Endothelial cell of umbilical vein (primary cell): Measurements from ENCODE around the gene PDE7B. TPM values are rescaled to one million over a fixed set of nuclear protein-coding genes. Genes with fewer than 3 reads are reported as not detected.

Experiments
- BruUV-seq: library from RNA; stranded (reverse); fragments of 400-500 nt; replicated peaks from 2 replicates; lab custom pipeline; 2021; lab: Mats Ljungman, UMichigan
- CTCF ChIA-PET: fragments of 300-600, 350-600 bp; sonication (Branson Sonifier 250); formaldehyde crosslinking; loops from one replicate; lab custom pipeline; 2021; ENCODE audit warnings: antibody characterized with exemption, inconsistent platforms; lab: Charles Lee
- POLR2A ChIA-PET: fragments of 300-600, 350-600 bp; sonication (Branson Sonifier 250); formaldehyde crosslinking; loops from one replicate; lab custom pipeline; 2021; ENCODE audit warnings: antibody characterized with exemption, inconsistent platforms; lab: Charles Lee
- DNase-seq: peaks from one replicate; pipeline ENCODE4 v3.0.0-alpha.2; 2011; ENCODE audit warnings: low read depth, low spot score
- FAIRE-seq: peaks from 2 replicates; lab custom pipeline; 2011; peaks lifted over from hg19 to GRCh38; lab: Jason Lieb, UNC
- H2AFZ ChIP-seq: 2 replicates; pipeline ENCODE4 v1.6.0; 2012; ENCODE audit warnings: low read depth, low read length, control low read depth, inconsistent platforms
- H3K27ac ChIP-seq: 2 replicates; pipeline ENCODE4 v1.5.1; 2011; ENCODE audit warnings: low read depth, mild to moderate bottlenecking, control low read depth, low read length, moderate library complexity; ENCODE audit not compliant: insufficient read depth
- H3K27me3 ChIP-seq, 2 experiments: 2 replicates each; pipeline versions ENCODE4 v1.6.0 to v1.6.1; 2011; ENCODE audit warnings: low read length in 2 of 2, mixed read lengths in 1 of 2; ENCODE audit not compliant: control insufficient read depth in 2 of 2, insufficient read depth in 2 of 2
- H3K36me3 ChIP-seq, 2 experiments: 2 replicates in 1 of 2; 3 replicates in 1 of 2; pipeline ENCODE4 v1.5.1; 2011; ENCODE audit warnings: low read length in 2 of 2, mild to moderate bottlenecking in 1 of 2, moderate library complexity in 1 of 2; ENCODE audit not compliant: control insufficient read depth in 2 of 2, insufficient read depth in 2 of 2; ENCODE audit errors: extremely low read depth in 1 of 2
- H3K4me1 ChIP-seq: 3 replicates; pipeline ENCODE4 v1.5.1; 2011; ENCODE audit warnings: mild to moderate bottlenecking, low read length; ENCODE audit not compliant: control insufficient read depth, insufficient read depth; ENCODE audit errors: extremely low read depth
- H3K4me2 ChIP-seq: 2 replicates; pipeline ENCODE4 v1.6.1; 2011; ENCODE audit warnings: low read length, control low read depth, mixed read lengths; ENCODE audit not compliant: insufficient read depth
- H3K4me3 ChIP-seq, 3 experiments: fragments of 200-600 bp in 1 of 3; sonication (generic), shearing (Covaris generic) in 1 of 3; replicated peaks in 1 of 3; 2 replicates each; pipeline ENCODE4 v1.5.1; 2011 to 2016; ENCODE audit warnings: control low read depth in 3 of 3, low read length in 3 of 3, mild to moderate bottlenecking in 2 of 3, inconsistent platforms in 1 of 3, low read depth in 1 of 3, moderate library complexity in 1 of 3; ENCODE audit not compliant: insufficient read depth in 1 of 3
- H3K79me2 ChIP-seq: 2 replicates; pipeline ENCODE4 v1.6.0; 2012; ENCODE audit warnings: low read length, inconsistent platforms; ENCODE audit not compliant: control insufficient read depth, insufficient read depth
- H3K9ac ChIP-seq: replicated peaks from 2 replicates; pipeline ENCODE3; 2011; ENCODE audit warnings: low read length, control low read depth; ENCODE audit not compliant: insufficient read depth; ENCODE audit errors: extremely low read depth
- H3K9me1 ChIP-seq: replicated peaks from 3 replicates; pipeline ENCODE4 v1.6.0; 2011; ENCODE audit warnings: mild to moderate bottlenecking, low read length; ENCODE audit not compliant: control insufficient read depth, insufficient read depth; ENCODE audit errors: extremely low read depth
- H3K9me3 ChIP-seq: replicated peaks from 2 replicates; pipeline ENCODE4 v1.5.1; 2012; ENCODE audit warnings: low read length, inconsistent platforms; ENCODE audit not compliant: control insufficient read depth, insufficient read depth
- H4K20me1 ChIP-seq: replicated peaks from 2 replicates; pipeline ENCODE3; 2011; ENCODE audit warnings: mild to moderate bottlenecking, low read length; ENCODE audit not compliant: control insufficient read depth, insufficient read depth; ENCODE audit errors: extremely low read depth
- CTCF ChIP-seq, 2 donors: IDR thresholded peaks; 1 replicate in 1 of 2; 2 replicates in 1 of 2; pipeline ENCODE4 v1.5.1; 2011; ENCODE audit warnings: low read length in 2 of 2, mild to moderate bottlenecking in 2 of 2, moderate library complexity in 2 of 2, control low read depth in 1 of 2, inconsistent platforms in 1 of 2, low read depth in 1 of 2; ENCODE audit not compliant: insufficient read depth in 1 of 2; ENCODE audit errors: extremely low read depth in 1 of 2
- EZH2 ChIP-seq: IDR thresholded peaks from 2 replicates; pipeline ENCODE4 v1.6.1; 2012; ENCODE audit warnings: borderline replicate concordance, low read depth, mild to moderate bottlenecking, moderate library complexity, low read length, inconsistent platforms; ENCODE audit not compliant: severe bottlenecking
- FOS ChIP-seq: IDR thresholded peaks from 2 replicates; pipeline ENCODE4 v1.6.1; 2011; ENCODE audit warnings: mild to moderate bottlenecking, low read length, moderate library complexity, borderline replicate concordance; ENCODE audit not compliant: insufficient read depth
- GATA2 ChIP-seq: IDR thresholded peaks from 2 replicates; pipeline ENCODE4 v1.7.0; 2011; ENCODE audit warnings: low read depth, mild to moderate bottlenecking, moderate library complexity, mixed read lengths, low read length; ENCODE audit not compliant: insufficient read length, insufficient read depth
- JUN ChIP-seq: IDR thresholded peaks from 2 replicates; pipeline ENCODE4 v1.6.1; 2011; ENCODE audit warnings: borderline replicate concordance, low read depth; ENCODE audit not compliant: insufficient read length, insufficient read depth
- MAX ChIP-seq: IDR thresholded peaks from 2 replicates; pipeline ENCODE4 v1.6.1; 2011; ENCODE audit not compliant: insufficient read depth, insufficient read length
- MYC ChIP-seq: IDR thresholded peaks from one replicate; pipeline ENCODE4 v1.6.1; 2011; ENCODE audit warnings: mild to moderate bottlenecking, low read depth, low read length
- POLR2A ChIP-seq: IDR thresholded peaks from 2 replicates; pipeline ENCODE4 v1.6.1; 2012; ENCODE audit warnings: low read depth, mild to moderate bottlenecking, control low read depth, low read length
- POLR2AphosphoS5 ChIP-seq: IDR thresholded peaks from 2 replicates; pipeline ENCODE4 v1.6.1; 2012; ENCODE audit warnings: low read depth, mild to moderate bottlenecking, control low read depth, low read length, moderate library complexity; ENCODE audit not compliant: insufficient read depth
- dilution Hi-C: fragments of 300-500 bp; cut with MboI; formaldehyde crosslinking; loops from one replicate; pipeline ENCODE4 v1.15.0; 2019; ENCODE audit warnings: low sequenced_read_pairs; ENCODE audit not compliant: extremely low pct_ligation_motif_present
- intact Hi-C: fragments of 100-400 bp; cut with micrococcal nuclease; formaldehyde crosslinking; loops from one replicate; pipeline ENCODE4 v1.10.0; 2022
- polyA plus RNA-seq, 4 experiments: library from polyadenylated mRNA; depleted of rRNA in 3 of 4; stranded (reverse) in 3 of 4; unstranded in 1 of 4; fragments of >200 nt; gene quantifications; 2 replicates each; pipeline versions ENCODE4 v1.2.1 to v1.2.3, GENCODE V29; 2011 to 2012; ENCODE audit warnings: missing spikeins in 1 of 4
- total RNA-seq: library from RNA; stranded (reverse); gene quantifications from 2 replicates; pipeline ENCODE4 v1.2.3, GENCODE V29; 2021

The PDE7B gene
- total and polyA plus RNA-seq, 2 donors (not counting 3 experiments of a cell fraction or from before 2014, with no cell fraction given) = 20.6 to 25.1 TPM

- DNase-seq = no peak
- dilution Hi-C loops = no loop called here
- Histone ChIP-seq H3K27me3 (no peaks in the 10 kb centered on the region), H3K9me3 (no peaks in the 10 kb centered on the region), H3K4me3 (no peak overlapping the region), H3K79me2 (no peaks in the 10 kb centered on the region), H3K9ac (no peak overlapping the region), H3K9me1 (no peaks in the 10 kb centered on the region), H3K4me2 (no peak overlapping the region), H2AFZ (no peak overlapping the region), H3K36me3 (peaks cover 17 to 31% of the 10 kb centered on the region in 2 experiments), H3K27ac (no peak overlapping the region), H3K4me1 (no peaks in the 10 kb centered on the region), H4K20me1 (no peaks in the 10 kb centered on the region)
- no peak for TF ChIP-seq POLR2A
- no peak for TF ChIP-seq MAX
- TF ChIP-seq CTCF (IDR thresholded peaks at IDR 0.05; ENCODE audit: extremely low read depth in 1 of 2, insufficient read depth in 1 of 2, low read depth in 1 of 2, low read length in 2 of 2) = no peak
- no peak for TF ChIP-seq GATA2
- no peak for TF ChIP-seq EZH2
- TF ChIP-seq FOS = no peak
- no peak for TF ChIP-seq JUN
- no peak for TF ChIP-seq POLR2AphosphoS5
- TF ChIP-seq MYC = no peak
- CTCF ChIA-PET = interaction anchor here (0.8 to 1.4 kb wide), 3 partner anchors 13 to 279 kb away, joined by 3 read pairs; no protein-coding TSS in a partner anchor
- BruUV-seq = no TSS peak
- intact Hi-C loops = no loop called here
- no peak for FAIRE-seq
- POLR2A ChIA-PET = no interaction called here
Measured at GRCh38 chr6:136188486-136188885, 337.0 kb downstream of the PDE7B start.
